MM.1S (cell line): ENCODE measurements around the gene SF3A2.

ENCODE experiments used
- CTCF ChIP-seq: fragments of 300-600 bp; sonication (generic); IDR thresholded peaks from 2 replicates; pipeline ENCODE4 v1.5.1; 2016; ENCODE audit warnings: antibody characterized with exemption, low read length, mixed read lengths
- EZH2 ChIP-seq: fragments of 300-600 bp; sonication (generic); optimal IDR thresholded peaks from 2 replicates; pipeline ENCODE3; 2017; ENCODE audit warnings: low read depth, mild to moderate bottlenecking, antibody characterized with exemption, low read length, mixed read lengths
- EZH2phosphoT487 ChIP-seq: fragments of 300-600 bp; sonication (generic); IDR thresholded peaks from 2 replicates; pipeline ENCODE4 v1.6.1; 2018; ENCODE audit warnings: antibody characterized with exemption, low read length

DNA sequence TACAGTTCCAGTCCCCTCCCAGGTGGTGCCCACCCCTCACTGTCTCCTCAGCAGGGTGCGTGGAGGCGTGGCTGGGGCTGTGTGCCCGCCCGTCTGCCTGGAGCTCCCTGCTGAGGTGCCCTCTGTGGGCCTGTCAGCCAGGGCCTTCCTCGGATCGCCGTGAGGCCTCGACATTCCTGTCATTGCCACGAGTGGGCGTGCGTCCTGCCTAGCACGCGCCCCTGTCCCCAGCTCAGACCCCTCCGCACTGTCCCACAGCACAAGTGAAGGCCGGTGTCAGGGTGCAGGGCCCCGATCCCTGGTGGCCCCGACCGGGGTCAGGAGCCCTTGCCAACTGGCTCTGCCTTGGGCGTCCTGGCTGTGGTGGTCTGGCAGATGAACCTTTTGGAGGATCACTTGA lies 40.7 kb upstream of the SF3A2 start:
- no peak for TF ChIP-seq CTCF
- TF ChIP-seq EZH2phosphoT487, result no peak
- TF ChIP-seq EZH2, result no peak
